GM18858 (cell line): ENCODE measurements around the gene POLR3K.

ENCODE experiments used
- ATAC-seq: cut with Tn5 transposase; IDR thresholded peaks from one replicate; pipeline ENCODE4 v1.9.1; 2021; ENCODE audit not compliant: unreplicated experiment

POLR3K gene

GRCh38 chr16:79151-80054 lies 26.0 kb upstream of the POLR3K start:
- ATAC-seq: no peak

GRCh38 chr16:78444-79150 lies 25.2 kb upstream of the POLR3K start:
- peak; percentile 13 for ATAC-seq

GRCh38 chr16:77807-78443 lies 24.5 kb upstream of the POLR3K start, which contains the start of gene MPG:
Gene MPG (plus strand): TSS chr16:78225. CDS start chr16:78310, 85 bp downstream.
- peak; percentile 55 for ATAC-seq

GRCh38 chr16:77273-77806 lies 23.9 kb upstream of the POLR3K start:
- no peak for ATAC-seq

GRCh38 chr16:76535-77272 lies 23.3 kb upstream of the POLR3K start:
- ATAC-seq: no peak

- ATAC-seq: no peak
These were observed 22.4 kb upstream of the POLR3K start for GRCh38 chr16:75580-76501.

- no peak for ATAC-seq
These were observed 21.4 kb upstream of the POLR3K start for GRCh38 chr16:74747-75334.

GRCh38 chr16:74051-74746 lies 20.8 kb upstream of the POLR3K start:
- no peak for ATAC-seq

- no peak for ATAC-seq
These were observed 19.4 kb upstream of the POLR3K start, which contains the start of gene RHBDF1 for GRCh38 chr16:72561-73548. Gene RHBDF1 (minus strand): TSS chr16:72631. CDS start chr16:65015, 7,616 bp downstream.

- no peak for ATAC-seq
These were observed 18.4 kb upstream of the POLR3K start for GRCh38 chr16:71540-72401.

- ATAC-seq: no peak
These were observed 17.8 kb upstream of the POLR3K start for GRCh38 chr16:71210-71539.

GRCh38 chr16:69181-69580 lies 15.8 kb upstream of the POLR3K start:
- ATAC-seq: no peak

- ATAC-seq: no peak
These were observed 14.7 kb upstream of the POLR3K start for GRCh38 chr16:67884-68789.

- no peak for ATAC-seq
These were observed 13.9 kb upstream of the POLR3K start for GRCh38 chr16:67183-67791.
